H1 (cell line): ENCODE data around the gene PTS. TPM values are rescaled to one million over a fixed set of nuclear protein-coding genes. Genes with fewer than 3 reads are reported as not detected.

Experiments used
- CTCF ChIA-PET: fragments of 300-600 bp; sonication (Branson Sonifier 250); formaldehyde crosslinking; loops from one replicate; lab custom pipeline; 2021; ENCODE audit not compliant: partially characterized antibody; lab: Charles Lee
- POLR2A ChIA-PET: fragments of 300-600 bp; sonication (Branson Sonifier 250); formaldehyde crosslinking; loops from one replicate; lab custom pipeline; 2021; ENCODE audit warnings: inconsistent platforms; ENCODE audit not compliant: partially characterized antibody; lab: Charles Lee
- DNase-seq, 2 experiments: peaks; one replicate each; pipeline versions ENCODE4 v3.0.0 to v3.0.0-alpha.2; 2010 to 2022; ENCODE audit warnings: low spot score in 2 of 2, low read depth in 1 of 2, mixed read lengths in 1 of 2
- FAIRE-seq: peaks from 2 replicates; lab custom pipeline; 2011; peaks lifted over from hg19 to GRCh38; lab: Jason Lieb, UNC
- H2AFZ ChIP-seq: 2 replicates; pipeline ENCODE4 v1.8.1; 2012; ENCODE audit warnings: low read length, inconsistent platforms
- H2AK5ac ChIP-seq: 2 replicates; pipeline ENCODE4 v1.6.1; 2013; ENCODE audit warnings: low read depth, low read length
- H2BK120ac ChIP-seq: replicated peaks from 2 replicates; pipeline ENCODE3; 2013; ENCODE audit warnings: low read depth, low read length, inconsistent platforms
- H2BK12ac ChIP-seq: 2 replicates; pipeline ENCODE4 v1.6.1; 2013; ENCODE audit warnings: low read depth, low read length
- H2BK15ac ChIP-seq: 2 replicates; pipeline ENCODE4 v1.6.1; 2013; ENCODE audit warnings: low read length
- H2BK20ac ChIP-seq: 2 replicates; pipeline ENCODE4 v1.6.1; 2013; ENCODE audit warnings: low read length
- H2BK5ac ChIP-seq: 2 replicates; pipeline ENCODE4 v1.6.1; 2013; ENCODE audit warnings: low read depth, low read length
- H3K14ac ChIP-seq: 2 replicates; pipeline ENCODE4 v1.6.1; 2013; ENCODE audit warnings: inconsistent platforms; ENCODE audit not compliant: insufficient read length
- H3K18ac ChIP-seq: 2 replicates; pipeline ENCODE4 v1.6.1; 2013; ENCODE audit warnings: low read length; ENCODE audit errors: extremely low read depth
- H3K23ac ChIP-seq: 2 replicates; pipeline ENCODE4 v1.6.1; 2013; ENCODE audit warnings: inconsistent platforms; ENCODE audit not compliant: insufficient read length
- H3K23me2 ChIP-seq: 2 replicates; pipeline ENCODE4 v1.6.1; 2013; ENCODE audit warnings: low read depth, low read length
- H3K27ac ChIP-seq: 2 replicates; pipeline ENCODE4 v1.6.1; 2011; ENCODE audit warnings: low read depth, low read length, inconsistent platforms
- H3K27me3 ChIP-seq, 4 experiments: replicated peaks in 1 of 4; 1 replicate in 1 of 4; 2 replicates in 3 of 4; pipeline versions ENCODE4 v1.6.1 to v1.8.1; 2011 to 2013; ENCODE audit warnings: low read length in 3 of 4, mild to moderate bottlenecking in 3 of 4, inconsistent platforms in 2 of 4, mixed read lengths in 2 of 4, moderate library complexity in 1 of 4; ENCODE audit not compliant: control insufficient read depth in 3 of 4, insufficient read depth in 3 of 4; ENCODE audit errors: extremely low read depth in 1 of 4
- H3K36me3 ChIP-seq, 4 experiments: 2 replicates each; pipeline versions ENCODE4 v1.6.1 to v1.8.1; 2011 to 2013; ENCODE audit warnings: mild to moderate bottlenecking in 4 of 4, low read length in 3 of 4, moderate library complexity in 2 of 4, control low read depth in 1 of 4, inconsistent platforms in 1 of 4; ENCODE audit not compliant: insufficient read depth in 4 of 4, control insufficient read depth in 2 of 4
- H3K4ac ChIP-seq: replicated peaks from 2 replicates; pipeline ENCODE3; 2013; ENCODE audit warnings: low read length, low read depth, mixed read lengths, inconsistent platforms; ENCODE audit not compliant: insufficient read length
- H3K4me1 ChIP-seq, 4 experiments: replicated peaks in 1 of 4; 1 replicate in 1 of 4; 2 replicates in 3 of 4; pipeline versions ENCODE4 v1.6.1 to v1.8.1; 2011 to 2013; ENCODE audit warnings: low read length in 3 of 4, inconsistent platforms in 2 of 4, mixed read lengths in 1 of 4; ENCODE audit not compliant: insufficient read depth in 4 of 4, control insufficient read depth in 3 of 4
- H3K4me2 ChIP-seq, 2 experiments: 2 replicates each; pipeline versions ENCODE4 v1.6.1 to v1.8.1; 2011 to 2013; ENCODE audit warnings: low read depth in 2 of 2, low read length in 2 of 2, control low read depth in 1 of 2, inconsistent platforms in 1 of 2, mild to moderate bottlenecking in 1 of 2; ENCODE audit not compliant: insufficient read depth in 1 of 2
- H3K4me3 ChIP-seq, 4 experiments: fragments of 200-600, 300-600 bp in 1 of 4; sonication (generic), shearing (Covaris generic), sonication (Bioruptor Twin) in 1 of 4; 2 replicates each; pipeline versions ENCODE4 v1.5.1 to v1.8.1; 2011 to 2016; ENCODE audit warnings: low read length in 4 of 4, low read depth in 3 of 4, control low read depth in 2 of 4, inconsistent platforms in 2 of 4, mild to moderate bottlenecking in 2 of 4, mixed read lengths in 1 of 4, moderate library complexity in 1 of 4; ENCODE audit not compliant: insufficient read depth in 2 of 4; ENCODE audit errors: extremely low read depth in 1 of 4
- H3K56ac ChIP-seq: replicated peaks from 2 replicates; pipeline ENCODE3; 2013; ENCODE audit warnings: low read depth, mild to moderate bottlenecking, mixed read lengths, low read length, inconsistent platforms; ENCODE audit not compliant: insufficient read length
- H3K79me1 ChIP-seq: 2 replicates; pipeline ENCODE4 v1.6.1; 2013; ENCODE audit warnings: low read depth, low read length, control low read depth
- H3K79me2 ChIP-seq, 2 experiments: 2 replicates each; pipeline versions ENCODE4 v1.6.1 to v1.8.1; 2012 to 2013; ENCODE audit warnings: low read length in 2 of 2, mild to moderate bottlenecking in 2 of 2, inconsistent platforms in 1 of 2; ENCODE audit not compliant: insufficient read depth in 2 of 2, control insufficient read depth in 1 of 2
- H3K9ac ChIP-seq, 4 experiments: replicated peaks in 1 of 4; 1 replicate in 1 of 4; 2 replicates in 3 of 4; pipeline versions ENCODE4 v1.6.1 to v1.8.1; 2011 to 2013; ENCODE audit warnings: low read depth in 3 of 4, low read length in 3 of 4, control low read depth in 2 of 4, mild to moderate bottlenecking in 2 of 4, moderate library complexity in 2 of 4, inconsistent platforms in 1 of 4; ENCODE audit errors: extremely low read depth in 1 of 4
- H3K9me3 ChIP-seq, 2 experiments: 2 replicates each; pipeline versions ENCODE4 v1.6.1 to v1.8.1; 2012 to 2013; ENCODE audit warnings: mild to moderate bottlenecking in 2 of 2, moderate library complexity in 2 of 2, control low read depth in 1 of 2, inconsistent platforms in 1 of 2, low read depth in 1 of 2, low read length in 1 of 2, mixed read lengths in 1 of 2; ENCODE audit not compliant: insufficient read depth in 2 of 2
- H4K20me1 ChIP-seq, 2 experiments: replicated peaks in 1 of 2; 2 replicates each; pipeline versions ENCODE3 to v1.8.1; 2011 to 2013; ENCODE audit warnings: inconsistent platforms in 2 of 2, low read length in 2 of 2, mild to moderate bottlenecking in 1 of 2; ENCODE audit not compliant: insufficient read depth in 2 of 2, control insufficient read depth in 1 of 2
- H4K5ac ChIP-seq: 2 replicates; pipeline ENCODE4 v1.6.1; 2013; ENCODE audit warnings: low read length, low read depth, mixed read lengths, inconsistent platforms; ENCODE audit not compliant: insufficient read length
- H4K8ac ChIP-seq: 2 replicates; pipeline ENCODE4 v1.8.0; 2013; ENCODE audit warnings: mild to moderate bottlenecking, moderate library complexity, low read length, inconsistent platforms; ENCODE audit not compliant: insufficient read depth; ENCODE audit errors: extremely low read depth
- H4K91ac ChIP-seq: replicated peaks from 2 replicates; pipeline ENCODE3; 2013; ENCODE audit warnings: low read length, mixed read lengths, inconsistent platforms; ENCODE audit not compliant: insufficient read length
- CHD1 ChIP-seq: IDR thresholded peaks from 2 replicates; pipeline ENCODE4 v1.6.1; 2012; ENCODE audit warnings: low read depth, low read length, improper control_type of control experiment
- EGR1 ChIP-seq: IDR thresholded peaks from 2 replicates; pipeline ENCODE4 v1.6.1; 2011; ENCODE audit warnings: low read depth, low read length, borderline replicate concordance
- RNF2 ChIP-seq: fragments of 200-900, 300-1000 bp; sonication (generic); IDR thresholded peaks from 2 replicates; pipeline ENCODE4 v1.7.1; 2016; ENCODE audit warnings: borderline replicate concordance, low read depth, mild to moderate bottlenecking, antibody characterized with exemption, low read length; ENCODE audit not compliant: poor library complexity, severe bottlenecking; ENCODE audit errors: missing control alignments
- SRF ChIP-seq: IDR thresholded peaks from 2 replicates; pipeline ENCODE4 v1.6.1; 2011; ENCODE audit warnings: mild to moderate bottlenecking, low read depth, low read length, moderate library complexity
- WGBS, 2 experiments: shearing (Covaris generic) in 1 of 2; methylation state at CpG; one replicate each; pipeline versions ENCODE4 v1.1.6 to v1.1.7; 2013 to 2015; ENCODE audit warnings: low lambda C conversion rate in 2 of 2, mixed read lengths in 2 of 2, inconsistent platforms in 1 of 2, low coverage in 1 of 2, missing lambda C conversion rate in 1 of 2; ENCODE audit not compliant: insufficient replicate concordance in 2 of 2, insufficient coverage in 1 of 2, insufficient read length in 1 of 2; ENCODE audit errors: extremely low coverage in 1 of 2, missing lambda C conversion rate in 1 of 2; 5-methylcytosine and 5-hydroxymethylcytosine counted together
- polyA plus RNA-seq, 7 experiments: library from polyadenylated mRNA; depleted of rRNA in 3 of 7; stranded (reverse) in 5 of 7; unstranded in 2 of 7; fragments of >200 nt in 5 of 7; fragments of 200-250 nt in 2 of 7; gene quantifications; 1 replicate in 5 of 7; 2 replicates in 1 of 7; 4 replicates in 1 of 7; pipeline versions ENCODE4 v1.2.1 to v1.2.3, GENCODE V29; 2011 to 2013; ENCODE audit warnings: missing spikeins in 2 of 7, mixed read lengths in 2 of 7
- total RNA-seq: library from RNA; stranded (reverse); fragmentation: NEBNext Ultra II Directional; extraction: Animal tissue kit (Norgen Biotek cat#: 25700); gene quantifications from 2 replicates; pipeline ENCODE4 v1.2.1, GENCODE V29; 2021

The PTS gene
- total and polyA plus RNA-seq, 2 of the 8 experiments (the other 6 are each of a cell fraction or from before 2014, with no cell fraction given), result 18.3 to 25.9 TPM

- no peak overlapping the region for H4K5ac ChIP-seq
- no peak overlapping the region for H2AFZ ChIP-seq
- H3K27me3 ChIP-seq, result 0 out of 7 replicates have a peak, but pooled peaks cover 0 to 4% (median under 1%) of the 10 kb centered on the region in 4 experiments
- H3K23me2 ChIP-seq, result peaks cover 8% of the 10 kb centered on the region
- H3K36me3 ChIP-seq, result no peaks in the 10 kb centered on the region
- 59% methylated on average over 1 of the region's 1 CpG; no CpG with 5 or more reads in 1 of the 2 experiments for WGBS, 2 experiments
- TF ChIP-seq CHD1 (no peak), EGR1 (no peak), SRF (no peak), RNF2 (no peak)
- H3K4ac ChIP-seq, result no peak overlapping the region
- no peak overlapping the region for H4K8ac ChIP-seq
- H2AK5ac ChIP-seq, result no peak overlapping the region
- no peak overlapping the region for H3K27ac ChIP-seq
- no peak overlapping the region for H2BK5ac ChIP-seq
- no peak overlapping the region for H3K14ac ChIP-seq
- H3K4me3 ChIP-seq, result no peak overlapping the region
- no peak overlapping the region for H3K18ac ChIP-seq
- H4K91ac ChIP-seq, result no peak overlapping the region
- no peaks in the 10 kb centered on the region for H3K9me3 ChIP-seq
- H2BK20ac ChIP-seq, result no peak overlapping the region
- no peak overlapping the region for H3K23ac ChIP-seq
- no peak for FAIRE-seq
- no peaks in the 10 kb centered on the region; a peak in 1 of 7 replicates for H3K4me1 ChIP-seq
- no peak overlapping the region for H2BK15ac ChIP-seq
- H3K9ac ChIP-seq, result no peak overlapping the region
- no peak overlapping the region for H2BK12ac ChIP-seq
- no peak overlapping the region for H3K4me2 ChIP-seq
- CTCF ChIA-PET, result interaction anchor here (0.7 to 8.2 kb wide), 10 partner anchors 9 to 365 kb away, joined by 3 to 257 read pairs (median 3); no protein-coding TSS in a partner anchor
- DNase-seq, result no peak
- POLR2A ChIA-PET, result no interaction called here
- no peaks in the 10 kb centered on the region for H4K20me1 ChIP-seq
- H3K79me2 ChIP-seq, result peaks cover 0 to 16% of the 10 kb centered on the region in 2 experiments; a peak in 2 of 4 replicates
- no peak overlapping the region for H3K56ac ChIP-seq
- H2BK120ac ChIP-seq, result no peak overlapping the region
- H3K79me1 ChIP-seq, result no peaks in the 10 kb centered on the region; the same call in 1 of the 2 replicates
Measured at GRCh38 chr11:112223121-112223520, 3.1 kb upstream of the PTS start.
